ENCODE results near the gene CIDEB.
A peak's percentile ranks its signal among the peaks of the same experiment; 100 is the strongest.

DNA sequence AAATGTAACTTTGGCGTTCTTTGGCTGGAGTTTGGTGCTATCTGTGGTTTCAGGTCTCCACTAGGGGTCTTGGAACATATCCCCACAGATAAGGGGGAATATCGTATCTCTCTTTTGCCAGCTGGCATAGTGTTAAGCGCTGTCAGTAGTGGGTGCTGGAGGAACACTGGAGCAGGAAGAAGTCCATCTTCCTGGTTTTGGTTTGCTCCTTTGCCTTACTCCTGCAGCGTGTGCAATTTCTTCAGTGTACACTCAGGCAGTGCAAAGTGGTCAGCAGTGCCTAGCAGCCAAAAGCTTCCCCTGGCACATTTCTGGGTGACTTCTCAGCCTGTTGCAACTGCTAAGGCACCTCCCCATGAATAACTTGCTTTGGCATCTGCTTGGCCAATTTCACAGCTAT lies 43.7 kb upstream of the CIDEB start:
- TF ChIP-seq POLR2A (IDR thresholded peaks at IDR 0.05; ENCODE audit: low read depth, low read length) (no peak), RAD21 (IDR thresholded peaks at IDR 0.05; ENCODE audit: low read length) (no peak), SMC3 (IDR thresholded peaks at IDR 0.05; ENCODE audit: low read depth, low read length) (no peak), MXI1 (IDR thresholded peaks at IDR 0.05; ENCODE audit: borderline replicate concordance, low read depth, low read length) (no peak), MAFK (IDR thresholded peaks at IDR 0.05; ENCODE audit: low read depth, low read length) (peak; percentile 33; the same call in 1 of the 2 replicates), RCOR1 (IDR thresholded peaks at IDR 0.05; ENCODE audit: insufficient replicate concordance, low read length) (no peak)
- TF ChIP-seq, protein P1, sequence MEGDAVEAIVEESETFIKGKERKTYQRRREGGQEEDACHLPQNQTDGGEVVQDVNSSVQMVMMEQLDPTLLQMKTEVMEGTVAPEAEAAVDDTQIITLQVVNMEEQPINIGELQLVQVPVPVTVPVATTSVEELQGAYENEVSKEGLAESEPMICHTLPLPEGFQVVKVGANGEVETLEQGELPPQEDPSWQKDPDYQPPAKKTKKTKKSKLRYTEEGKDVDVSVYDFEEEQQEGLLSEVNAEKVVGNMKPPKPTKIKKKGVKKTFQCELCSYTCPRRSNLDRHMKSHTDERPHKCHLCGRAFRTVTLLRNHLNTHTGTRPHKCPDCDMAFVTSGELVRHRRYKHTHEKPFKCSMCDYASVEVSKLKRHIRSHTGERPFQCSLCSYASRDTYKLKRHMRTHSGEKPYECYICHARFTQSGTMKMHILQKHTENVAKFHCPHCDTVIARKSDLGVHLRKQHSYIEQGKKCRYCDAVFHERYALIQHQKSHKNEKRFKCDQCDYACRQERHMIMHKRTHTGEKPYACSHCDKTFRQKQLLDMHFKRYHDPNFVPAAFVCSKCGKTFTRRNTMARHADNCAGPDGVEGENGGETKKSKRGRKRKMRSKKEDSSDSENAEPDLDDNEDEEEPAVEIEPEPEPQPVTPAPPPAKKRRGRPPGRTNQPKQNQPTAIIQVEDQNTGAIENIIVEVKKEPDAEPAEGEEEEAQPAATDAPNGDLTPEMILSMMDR (conservative IDR thresholded peaks at IDR 0.05; ENCODE audit: low read depth, low read length), result no peak
- TF ChIP-seq, protein P2, sequence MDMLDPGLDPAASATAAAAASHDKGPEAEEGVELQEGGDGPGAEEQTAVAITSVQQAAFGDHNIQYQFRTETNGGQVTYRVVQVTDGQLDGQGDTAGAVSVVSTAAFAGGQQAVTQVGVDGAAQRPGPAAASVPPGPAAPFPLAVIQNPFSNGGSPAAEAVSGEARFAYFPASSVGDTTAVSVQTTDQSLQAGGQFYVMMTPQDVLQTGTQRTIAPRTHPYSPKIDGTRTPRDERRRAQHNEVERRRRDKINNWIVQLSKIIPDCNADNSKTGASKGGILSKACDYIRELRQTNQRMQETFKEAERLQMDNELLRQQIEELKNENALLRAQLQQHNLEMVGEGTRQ (IDR thresholded peaks at IDR 0.05; ENCODE audit: low read depth, low read length), result no peak
- TF ChIP-seq, protein P3, sequence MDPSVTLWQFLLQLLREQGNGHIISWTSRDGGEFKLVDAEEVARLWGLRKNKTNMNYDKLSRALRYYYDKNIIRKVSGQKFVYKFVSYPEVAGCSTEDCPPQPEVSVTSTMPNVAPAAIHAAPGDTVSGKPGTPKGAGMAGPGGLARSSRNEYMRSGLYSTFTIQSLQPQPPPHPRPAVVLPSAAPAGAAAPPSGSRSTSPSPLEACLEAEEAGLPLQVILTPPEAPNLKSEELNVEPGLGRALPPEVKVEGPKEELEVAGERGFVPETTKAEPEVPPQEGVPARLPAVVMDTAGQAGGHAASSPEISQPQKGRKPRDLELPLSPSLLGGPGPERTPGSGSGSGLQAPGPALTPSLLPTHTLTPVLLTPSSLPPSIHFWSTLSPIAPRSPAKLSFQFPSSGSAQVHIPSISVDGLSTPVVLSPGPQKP (IDR thresholded peaks at IDR 0.05; ENCODE audit: borderline replicate concordance, low read depth, low read length), result no peak
